CD14-positive monocyte (primary cell): ENCODE measurements around the gene GTF3C2. TPM values are rescaled to one million over a fixed set of nuclear protein-coding genes. Genes with fewer than 3 reads are reported as not detected.
"Not testable (repeated sequence)": the region's sequence is repeated elsewhere in the genome, so short reads cannot be mapped to it uniquely, and the experiment has no call there.

Experiments used
- DNase-seq, 3 donors: peaks; one replicate each; pipeline ENCODE4 v3.0.0-alpha.2; 2011 to 2022
- H2AFZ ChIP-seq: 2 replicates; pipeline ENCODE4 v1.6.0; 2012; ENCODE audit warnings: mild to moderate bottlenecking, low read depth, low read length, inconsistent platforms; ENCODE audit not compliant: insufficient read depth, poor library complexity, severe bottlenecking
- H3K27ac ChIP-seq, 2 donors: 1 replicate in 1 of 2; 2 replicates in 1 of 2; pipeline ENCODE4 v1.5.1; 2012 to 2013; ENCODE audit warnings: low read length in 2 of 2, control low read depth in 1 of 2, inconsistent platforms in 1 of 2, low read depth in 1 of 2, mild to moderate bottlenecking in 1 of 2
- H3K27me3 ChIP-seq, 2 donors: one replicate each; pipeline versions ENCODE4 v1.6.0 to v1.6.1; 2011 to 2013; ENCODE audit warnings: low read length in 2 of 2; ENCODE audit not compliant: control insufficient read depth in 2 of 2, insufficient read depth in 2 of 2
- H3K36me3 ChIP-seq, 2 donors: replicated peaks in 1 of 2; 1 replicate in 1 of 2; 2 replicates in 1 of 2; pipeline versions ENCODE4 v1.5.1 to v1.6.1; 2012 to 2013; ENCODE audit warnings: low read length in 2 of 2, control low read depth in 1 of 2, inconsistent platforms in 1 of 2, mild to moderate bottlenecking in 1 of 2; ENCODE audit not compliant: insufficient read depth in 2 of 2, control insufficient read depth in 1 of 2
- H3K4me1 ChIP-seq, 2 donors: 1 replicate in 1 of 2; 2 replicates in 1 of 2; pipeline versions ENCODE4 v1.5.1 to v1.6.1; 2012 to 2013; ENCODE audit warnings: low read length in 2 of 2, control low read depth in 1 of 2, inconsistent platforms in 1 of 2, mild to moderate bottlenecking in 1 of 2, moderate library complexity in 1 of 2; ENCODE audit not compliant: insufficient read depth in 2 of 2, control insufficient read depth in 1 of 2
- H3K4me2 ChIP-seq: replicated peaks from 2 replicates; pipeline ENCODE3; 2012; ENCODE audit warnings: low read length, moderate library complexity, mild to moderate bottlenecking; ENCODE audit not compliant: poor library complexity, severe bottlenecking; ENCODE audit errors: extremely low read depth
- H3K4me3 ChIP-seq, 3 experiments: fragments of 200-600 bp in 1 of 3; sonication (generic) in 1 of 3; replicated peaks in 1 of 3; 1 replicate in 2 of 3; 2 replicates in 1 of 3; pipeline ENCODE4 v1.5.1; 2011 to 2013; ENCODE audit warnings: low read length in 3 of 3, mild to moderate bottlenecking in 3 of 3, control low read depth in 2 of 3, low read depth in 2 of 3, inconsistent platforms in 1 of 3, moderate library complexity in 1 of 3
- H3K79me2 ChIP-seq: 2 replicates; pipeline ENCODE4 v1.6.0; 2012; ENCODE audit warnings: mild to moderate bottlenecking, control low read depth, inconsistent platforms, low read length, moderate library complexity; ENCODE audit not compliant: insufficient read depth
- H3K9ac ChIP-seq: 2 replicates; pipeline ENCODE4 v1.6.0; 2017; ENCODE audit warnings: low read length, mild to moderate bottlenecking; ENCODE audit not compliant: insufficient read depth, poor library complexity, severe bottlenecking
- H3K9me3 ChIP-seq, 2 donors: replicated peaks in 1 of 2; 1 replicate in 1 of 2; 2 replicates in 1 of 2; pipeline versions ENCODE4 v1.5.1 to v1.6.1; 2012 to 2013; ENCODE audit warnings: low read length in 2 of 2, control low read depth in 1 of 2; ENCODE audit not compliant: control insufficient read depth in 1 of 2, insufficient read depth in 1 of 2
- H4K20me1 ChIP-seq: 2 replicates; pipeline ENCODE4 v1.6.0; 2012; ENCODE audit warnings: mild to moderate bottlenecking, low read length, control low read depth, moderate library complexity; ENCODE audit not compliant: insufficient read depth
- H3K27ac Mint-ChIP-seq, 7 donors: one replicate each; pipeline ENCODE4 v1.8.0; 2020; ENCODE audit warnings: mild to moderate bottlenecking in 7 of 7, mixed read lengths in 7 of 7, moderate library complexity in 6 of 7, inconsistent platforms in 2 of 7
- H3K27me3 Mint-ChIP-seq, 3 donors: one replicate each; pipeline ENCODE4 v1.8.0; 2021 to 2022; ENCODE audit warnings: low read depth in 3 of 3, mild to moderate bottlenecking in 3 of 3, mixed read lengths in 3 of 3, moderate library complexity in 3 of 3, inconsistent platforms in 1 of 3
- H3K36me3 Mint-ChIP-seq, 2 donors: one replicate each; pipeline ENCODE4 v1.8.0; 2020; ENCODE audit warnings: mixed read lengths in 2 of 2, inconsistent platforms in 1 of 2, mild to moderate bottlenecking in 1 of 2
- H3K4me1 Mint-ChIP-seq: one replicate; pipeline ENCODE4 v1.8.0; 2020; ENCODE audit warnings: mild to moderate bottlenecking, mixed read lengths
- H3K4me3 Mint-ChIP-seq, 2 donors: one replicate each; pipeline ENCODE4 v1.8.0; 2020; ENCODE audit warnings: mild to moderate bottlenecking in 2 of 2, mixed read lengths in 2 of 2, moderate library complexity in 1 of 2
- H3K9me3 Mint-ChIP-seq, 7 donors: one replicate each; pipeline ENCODE4 v1.8.0; 2020 to 2022; ENCODE audit warnings: mixed read lengths in 7 of 7, mild to moderate bottlenecking in 6 of 7, moderate library complexity in 6 of 7, inconsistent platforms in 2 of 7
- WGBS: methylation state at CpG from one replicate; pipeline ENCODE4 v1.1.5; 2013; ENCODE audit warnings: missing lambda C conversion rate; ENCODE audit not compliant: insufficient coverage; 5-methylcytosine and 5-hydroxymethylcytosine counted together
- intact Hi-C, 2 donors: fragments of 100-400 bp; cut with micrococcal nuclease; formaldehyde crosslinking; loops; one replicate each; pipeline versions ENCODE4 v1.15.0 to v1.15.1; 2023
- polyA plus RNA-seq, 3 donors: library from polyadenylated mRNA; depleted of rRNA in 1 of 3; unstranded in 2 of 3; stranded (reverse) in 1 of 3; fragments of 300-500 nt in 2 of 3; fragments of >200 nt in 1 of 3; fragmentation: Illumina TruSeq in 2 of 3; gene quantifications; 1 replicate in 2 of 3; 2 replicates in 1 of 3; pipeline ENCODE4 v1.2.3, GENCODE V29; 2012 to 2021
- TF ChIP-seq, protein P1 (sequence below): fragments of 200-600 bp; IDR thresholded peaks from one replicate; pipeline ENCODE4 v1.8.0; 2022; ENCODE audit warnings: antibody characterized with exemption, mild to moderate bottlenecking

Gene GTF3C2
- polyA plus RNA-seq, 3 donors, result 34.4 to 70.8 (median 41.7) TPM

DNA sequence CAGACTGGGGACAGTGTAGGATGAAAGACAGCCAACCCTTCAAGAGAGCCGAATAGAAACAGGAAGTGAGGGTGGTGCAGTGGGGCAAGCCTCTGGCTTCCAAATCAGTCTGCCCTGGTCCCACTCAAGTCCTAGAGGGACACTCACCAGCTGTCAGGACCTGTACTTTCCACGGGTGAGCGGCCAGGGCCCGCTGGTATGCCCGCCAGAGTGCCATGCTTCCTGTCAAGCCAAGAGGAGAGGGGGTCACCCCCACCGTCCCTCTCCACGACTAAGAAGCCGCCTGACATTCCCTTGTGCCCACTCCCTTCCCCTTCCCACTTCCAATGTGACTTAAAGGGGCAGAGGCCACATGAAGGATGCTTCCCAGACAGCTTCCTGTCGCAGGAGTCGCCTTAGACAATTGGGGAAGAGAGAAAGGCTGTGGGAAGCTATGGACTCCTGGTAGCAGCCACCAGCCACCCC, 34.2 kb downstream of the GTF3C2 start:
- Mint-ChIP-seq H3K27me3 (no peaks in the 10 kb centered on the region), H3K4me3 (peak overlapping the region; percentile 90 to 97), H3K9me3 (no peaks in the 10 kb centered on the region), H3K27ac (peak overlapping the region; percentile 96 to 99 (median 98)), H3K36me3 (peaks cover 13 to 23% of the 10 kb centered on the region in 2 donors), H3K4me1 (peaks cover 32% of the 10 kb centered on the region)
- peak overlapping the region; percentile 77 to 94 for H3K27ac ChIP-seq
- H3K4me1 ChIP-seq, result peaks cover 17 to 20% of the 10 kb centered on the region in 2 donors
- H3K36me3 ChIP-seq, result peaks cover 13 to 20% of the 10 kb centered on the region in 2 donors
- peak overlapping the region; percentile 80 to 97 (median 88) for H3K4me3 ChIP-seq
- H3K9me3 ChIP-seq, result no peaks in the 10 kb centered on the region
- H3K79me2 ChIP-seq, result peaks cover 28% of the 10 kb centered on the region
- 0% methylated on average over 4 of the region's 10 CpGs for WGBS
- H3K4me2 ChIP-seq, result peak overlapping the region; percentile 95
- peak overlapping the region; percentile 93 for H2AFZ ChIP-seq
- no peaks in the 10 kb centered on the region for H4K20me1 ChIP-seq
- peak overlapping the region; percentile 84 for H3K9ac ChIP-seq
- TF ChIP-seq, protein P1, sequence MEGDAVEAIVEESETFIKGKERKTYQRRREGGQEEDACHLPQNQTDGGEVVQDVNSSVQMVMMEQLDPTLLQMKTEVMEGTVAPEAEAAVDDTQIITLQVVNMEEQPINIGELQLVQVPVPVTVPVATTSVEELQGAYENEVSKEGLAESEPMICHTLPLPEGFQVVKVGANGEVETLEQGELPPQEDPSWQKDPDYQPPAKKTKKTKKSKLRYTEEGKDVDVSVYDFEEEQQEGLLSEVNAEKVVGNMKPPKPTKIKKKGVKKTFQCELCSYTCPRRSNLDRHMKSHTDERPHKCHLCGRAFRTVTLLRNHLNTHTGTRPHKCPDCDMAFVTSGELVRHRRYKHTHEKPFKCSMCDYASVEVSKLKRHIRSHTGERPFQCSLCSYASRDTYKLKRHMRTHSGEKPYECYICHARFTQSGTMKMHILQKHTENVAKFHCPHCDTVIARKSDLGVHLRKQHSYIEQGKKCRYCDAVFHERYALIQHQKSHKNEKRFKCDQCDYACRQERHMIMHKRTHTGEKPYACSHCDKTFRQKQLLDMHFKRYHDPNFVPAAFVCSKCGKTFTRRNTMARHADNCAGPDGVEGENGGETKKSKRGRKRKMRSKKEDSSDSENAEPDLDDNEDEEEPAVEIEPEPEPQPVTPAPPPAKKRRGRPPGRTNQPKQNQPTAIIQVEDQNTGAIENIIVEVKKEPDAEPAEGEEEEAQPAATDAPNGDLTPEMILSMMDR, result no peak
- peak; percentile 18 to 56 (median 53) for DNase-seq
- no peaks in the 10 kb centered on the region for H3K27me3 ChIP-seq
- intact Hi-C loops, result no loop called here

DNA sequence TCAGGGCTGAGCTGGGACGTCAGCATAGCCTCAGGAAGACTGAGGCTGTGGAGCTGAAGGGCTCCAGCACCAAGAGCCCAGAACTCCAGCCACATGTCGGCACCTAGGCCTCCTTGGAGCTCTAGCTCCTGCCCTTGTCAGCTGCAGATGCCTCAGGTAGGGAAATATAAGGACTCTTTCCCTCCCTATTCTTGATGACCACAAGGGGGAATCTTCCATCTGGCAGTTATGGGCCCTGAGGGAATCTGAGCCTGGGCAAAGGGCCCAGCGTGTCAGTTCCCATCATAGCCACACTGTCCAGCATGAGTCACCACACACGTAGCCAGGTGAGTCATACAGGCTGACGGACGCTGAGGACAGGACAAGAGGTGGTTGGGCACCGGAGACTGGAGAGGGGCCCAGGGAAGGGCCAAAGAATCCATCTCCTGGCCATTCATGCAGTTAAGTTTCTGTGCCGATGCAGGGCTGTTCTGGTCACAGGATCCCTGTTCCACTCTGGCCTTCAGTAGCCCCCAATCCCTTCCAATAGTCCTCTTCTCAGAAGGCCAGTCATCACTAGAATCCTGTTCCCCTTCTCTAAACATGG, 35.5 kb downstream of the GTF3C2 start:
- Histone ChIP-seq H4K20me1 (peaks cover 3% of the 10 kb centered on the region), H2AFZ (no peak overlapping the region), H3K9ac (no peak overlapping the region), H3K4me1 (peaks cover 17 to 20% of the 10 kb centered on the region in 2 donors), H3K4me2 (no peak overlapping the region), H3K79me2 (peaks cover 28% of the 10 kb centered on the region), H3K36me3 (peaks cover 4 to 19% of the 10 kb centered on the region in 2 donors), H3K9me3 (no peaks in the 10 kb centered on the region), H3K27me3 (no peaks in the 10 kb centered on the region), H3K4me3 (no peak overlapping the region), H3K27ac (peak overlapping the region in 1 of 2 donors; percentile 20)
- intact Hi-C loops, result no loop called here
- Mint-ChIP-seq H3K27me3 (no peaks in the 10 kb centered on the region), H3K4me1 (peaks cover 35% of the 10 kb centered on the region), H3K27ac (peak overlapping the region in 2 of 7 donors; percentile 24 to 38), H3K36me3 (peaks cover 7 to 21% of the 10 kb centered on the region in 2 donors), H3K9me3 (no peaks in the 10 kb centered on the region), H3K4me3 (no peak overlapping the region)
- peak; percentile 15 to 75 (median 18) for DNase-seq
- WGBS, result 65% methylated on average over 6 of the region's 8 CpGs
- TF ChIP-seq, protein P1, result no peak

DNA sequence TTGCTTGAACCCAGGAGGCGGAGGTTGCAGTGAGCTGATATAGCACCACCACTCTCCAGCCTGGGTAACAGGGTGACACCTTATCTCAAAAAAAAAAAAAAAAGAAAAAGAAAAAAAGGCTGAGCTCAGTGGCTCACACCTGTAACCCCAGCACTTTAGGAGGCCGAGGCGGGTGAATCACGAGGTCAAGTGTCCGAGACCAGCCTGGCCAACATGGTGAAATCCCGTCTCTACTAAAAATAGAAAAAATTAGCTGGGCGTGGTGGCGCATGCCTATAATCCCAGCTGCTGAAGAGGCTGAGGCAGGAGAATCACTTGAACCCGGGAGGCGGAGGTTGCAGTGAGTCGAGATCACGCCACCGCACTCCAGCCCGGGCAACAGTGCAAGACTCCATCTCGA, 36.7 kb downstream of the GTF3C2 start:
- Histone ChIP-seq H3K4me1 (peaks cover 17 to 20% of the 10 kb centered on the region in 2 donors), H3K79me2 (peaks cover 28% of the 10 kb centered on the region), H3K36me3 (peaks cover 2 to 16% of the 10 kb centered on the region in 2 donors)
- H3K9ac ChIP-seq, H3K4me2 ChIP-seq, H3K27me3 Mint-ChIP-seq, H3K4me3 ChIP-seq, H3K9me3 ChIP-seq, DNase-seq, H2AFZ ChIP-seq, H3K27ac Mint-ChIP-seq, intact Hi-C loops, H4K20me1 ChIP-seq, H3K9me3 Mint-ChIP-seq, H3K4me3 Mint-ChIP-seq, H3K27me3 ChIP-seq, H3K27ac ChIP-seq: not testable (repeated sequence)
- 100% methylated on average over 3 of the region's 15 CpGs for WGBS
- Mint-ChIP-seq H3K4me1 (peaks cover 33% of the 10 kb centered on the region), H3K36me3 (peaks cover 11 to 26% of the 10 kb centered on the region in 2 donors)
